ENCODE measurements around the gene ESPNL.

- TF ChIP-seq CTCF (IDR thresholded peaks at IDR 0.05; ENCODE audit: insufficient read depth, low read length, poor library complexity, severe bottlenecking) (no peak), EZH2phosphoT487 (conservative IDR thresholded peaks at IDR 0.05; ENCODE audit: low read length) (no peak)
Observed at GRCh38 chr2:238094438-238095022, 5.6 kb upstream of the ESPNL start.

All from SU-DHL-6 (cell line).